ENCODE measurements around the gene ALDH1A3. TPM values are rescaled to one million over a fixed set of nuclear protein-coding genes. Genes with fewer than 3 reads are reported as not detected.

Gene ALDH1A3
- total and polyA plus RNA-seq, 2 experiments from 2014 or later: 4.0 to 19.8 TPM

DNA sequence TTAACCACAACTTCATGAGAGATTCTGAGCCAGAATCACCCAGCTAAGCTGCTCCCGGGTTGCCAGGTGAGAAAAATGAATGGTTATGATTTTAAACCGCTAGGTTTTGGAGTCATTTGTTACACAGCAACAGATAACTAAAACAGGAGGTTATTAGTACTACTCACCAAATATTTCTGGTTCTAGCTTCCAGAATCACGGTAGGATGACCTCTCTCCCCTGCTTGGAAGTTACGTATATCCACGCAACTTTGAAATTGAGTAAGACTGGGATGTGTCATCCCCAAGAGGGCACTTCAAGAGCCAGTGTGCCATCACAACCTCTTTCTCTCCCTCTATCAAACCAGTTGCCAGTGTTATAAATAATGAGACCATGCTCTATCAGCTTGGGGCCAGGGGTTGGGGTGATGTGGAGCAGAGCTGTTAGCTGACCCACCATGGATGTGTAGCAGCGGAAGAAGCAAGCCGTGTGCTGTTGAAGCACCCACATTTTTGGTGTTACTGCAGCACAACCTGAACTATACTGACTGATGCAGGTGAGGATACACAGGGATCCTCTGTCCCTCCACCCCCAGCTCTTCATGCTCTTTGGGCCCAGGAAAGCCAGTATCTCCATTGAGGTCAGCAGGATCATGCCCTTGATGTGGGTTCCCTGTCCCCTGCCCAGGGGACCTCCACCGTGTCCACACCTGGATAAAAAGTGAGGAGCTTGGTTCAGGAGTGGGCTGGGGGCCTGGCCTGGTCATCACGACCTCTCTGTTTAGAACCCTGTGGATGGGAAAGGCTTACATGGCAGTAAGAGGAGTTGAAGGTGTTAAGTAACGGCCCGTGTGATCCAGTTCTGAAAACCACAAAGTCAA lies 19.4 kb upstream of the ALDH1A3 start:
- Histone ChIP-seq H3K27ac (ENCODE audit: low read depth) (no peak overlapping the region), H2AFZ (no peak overlapping the region), H3F3A (replicated peaks; ENCODE audit: low read depth) (no peaks in the 10 kb centered on the region), H3K4me2 (no peak overlapping the region), H3K4me1 (ENCODE audit: insufficient read depth) (no peaks in the 10 kb centered on the region), H3K36me3 (ENCODE audit: insufficient read depth) (no peaks in the 10 kb centered on the region), H3K79me2 (replicated peaks; ENCODE audit: insufficient read depth) (no peaks in the 10 kb centered on the region), H3K4me3 (no peak overlapping the region), H3K9me2 (ENCODE audit: insufficient read depth) (no peaks in the 10 kb centered on the region), H4K20me1 (replicated peaks; ENCODE audit: insufficient read depth) (no peaks in the 10 kb centered on the region), H3K27me3 (ENCODE audit: insufficient read depth) (no peaks in the 10 kb centered on the region)
- no peak overlapping the region for H3K27ac Mint-ChIP-seq
- no peaks in the 10 kb centered on the region for H3K36me3 Mint-ChIP-seq (ENCODE audit: low read depth)
- H3K9me3 Mint-ChIP-seq: peaks cover 15% of the 10 kb centered on the region; the same call in 2 of the 3 replicates
- TF ChIP-seq ZNF114 (CRISPR knock-in tag; IDR thresholded peaks at IDR 0.05) (no peak), NANOG (IDR thresholded peaks at IDR 0.05; ENCODE audit: borderline replicate concordance) (no peak), EZH2 (IDR thresholded peaks at IDR 0.05; ENCODE audit: low read depth, unreplicated experiment) (no peak), JUNB (IDR thresholded peaks at IDR 0.05; ENCODE audit: unreplicated experiment) (no peak), POLR2AphosphoS5 (IDR thresholded peaks at IDR 0.05; ENCODE audit: low read depth) (no peak), CREB1 (CRISPR knock-in tag; IDR thresholded peaks at IDR 0.05; ENCODE audit: low read depth) (no peak), EZH2phosphoT487 (IDR thresholded peaks at IDR 0.05; ENCODE audit: unreplicated experiment) (no peak), STAT1 (IDR thresholded peaks at IDR 0.05; ENCODE audit: unreplicated experiment) (no peak), ZNF331 (CRISPR knock-in tag; IDR thresholded peaks at IDR 0.05; ENCODE audit: low read depth) (no peak)
- TF ChIP-seq, protein P1, sequence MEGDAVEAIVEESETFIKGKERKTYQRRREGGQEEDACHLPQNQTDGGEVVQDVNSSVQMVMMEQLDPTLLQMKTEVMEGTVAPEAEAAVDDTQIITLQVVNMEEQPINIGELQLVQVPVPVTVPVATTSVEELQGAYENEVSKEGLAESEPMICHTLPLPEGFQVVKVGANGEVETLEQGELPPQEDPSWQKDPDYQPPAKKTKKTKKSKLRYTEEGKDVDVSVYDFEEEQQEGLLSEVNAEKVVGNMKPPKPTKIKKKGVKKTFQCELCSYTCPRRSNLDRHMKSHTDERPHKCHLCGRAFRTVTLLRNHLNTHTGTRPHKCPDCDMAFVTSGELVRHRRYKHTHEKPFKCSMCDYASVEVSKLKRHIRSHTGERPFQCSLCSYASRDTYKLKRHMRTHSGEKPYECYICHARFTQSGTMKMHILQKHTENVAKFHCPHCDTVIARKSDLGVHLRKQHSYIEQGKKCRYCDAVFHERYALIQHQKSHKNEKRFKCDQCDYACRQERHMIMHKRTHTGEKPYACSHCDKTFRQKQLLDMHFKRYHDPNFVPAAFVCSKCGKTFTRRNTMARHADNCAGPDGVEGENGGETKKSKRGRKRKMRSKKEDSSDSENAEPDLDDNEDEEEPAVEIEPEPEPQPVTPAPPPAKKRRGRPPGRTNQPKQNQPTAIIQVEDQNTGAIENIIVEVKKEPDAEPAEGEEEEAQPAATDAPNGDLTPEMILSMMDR (conservative IDR thresholded peaks at IDR 0.05; ENCODE audit: low read depth in 2 of 2): no peak
- TF ChIP-seq, protein P2, sequence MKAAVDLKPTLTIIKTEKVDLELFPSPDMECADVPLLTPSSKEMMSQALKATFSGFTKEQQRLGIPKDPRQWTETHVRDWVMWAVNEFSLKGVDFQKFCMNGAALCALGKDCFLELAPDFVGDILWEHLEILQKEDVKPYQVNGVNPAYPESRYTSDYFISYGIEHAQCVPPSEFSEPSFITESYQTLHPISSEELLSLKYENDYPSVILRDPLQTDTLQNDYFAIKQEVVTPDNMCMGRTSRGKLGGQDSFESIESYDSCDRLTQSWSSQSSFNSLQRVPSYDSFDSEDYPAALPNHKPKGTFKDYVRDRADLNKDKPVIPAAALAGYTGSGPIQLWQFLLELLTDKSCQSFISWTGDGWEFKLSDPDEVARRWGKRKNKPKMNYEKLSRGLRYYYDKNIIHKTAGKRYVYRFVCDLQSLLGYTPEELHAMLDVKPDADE (IDR thresholded peaks at IDR 0.05): no peak
- TF ChIP-seq, protein P3, sequence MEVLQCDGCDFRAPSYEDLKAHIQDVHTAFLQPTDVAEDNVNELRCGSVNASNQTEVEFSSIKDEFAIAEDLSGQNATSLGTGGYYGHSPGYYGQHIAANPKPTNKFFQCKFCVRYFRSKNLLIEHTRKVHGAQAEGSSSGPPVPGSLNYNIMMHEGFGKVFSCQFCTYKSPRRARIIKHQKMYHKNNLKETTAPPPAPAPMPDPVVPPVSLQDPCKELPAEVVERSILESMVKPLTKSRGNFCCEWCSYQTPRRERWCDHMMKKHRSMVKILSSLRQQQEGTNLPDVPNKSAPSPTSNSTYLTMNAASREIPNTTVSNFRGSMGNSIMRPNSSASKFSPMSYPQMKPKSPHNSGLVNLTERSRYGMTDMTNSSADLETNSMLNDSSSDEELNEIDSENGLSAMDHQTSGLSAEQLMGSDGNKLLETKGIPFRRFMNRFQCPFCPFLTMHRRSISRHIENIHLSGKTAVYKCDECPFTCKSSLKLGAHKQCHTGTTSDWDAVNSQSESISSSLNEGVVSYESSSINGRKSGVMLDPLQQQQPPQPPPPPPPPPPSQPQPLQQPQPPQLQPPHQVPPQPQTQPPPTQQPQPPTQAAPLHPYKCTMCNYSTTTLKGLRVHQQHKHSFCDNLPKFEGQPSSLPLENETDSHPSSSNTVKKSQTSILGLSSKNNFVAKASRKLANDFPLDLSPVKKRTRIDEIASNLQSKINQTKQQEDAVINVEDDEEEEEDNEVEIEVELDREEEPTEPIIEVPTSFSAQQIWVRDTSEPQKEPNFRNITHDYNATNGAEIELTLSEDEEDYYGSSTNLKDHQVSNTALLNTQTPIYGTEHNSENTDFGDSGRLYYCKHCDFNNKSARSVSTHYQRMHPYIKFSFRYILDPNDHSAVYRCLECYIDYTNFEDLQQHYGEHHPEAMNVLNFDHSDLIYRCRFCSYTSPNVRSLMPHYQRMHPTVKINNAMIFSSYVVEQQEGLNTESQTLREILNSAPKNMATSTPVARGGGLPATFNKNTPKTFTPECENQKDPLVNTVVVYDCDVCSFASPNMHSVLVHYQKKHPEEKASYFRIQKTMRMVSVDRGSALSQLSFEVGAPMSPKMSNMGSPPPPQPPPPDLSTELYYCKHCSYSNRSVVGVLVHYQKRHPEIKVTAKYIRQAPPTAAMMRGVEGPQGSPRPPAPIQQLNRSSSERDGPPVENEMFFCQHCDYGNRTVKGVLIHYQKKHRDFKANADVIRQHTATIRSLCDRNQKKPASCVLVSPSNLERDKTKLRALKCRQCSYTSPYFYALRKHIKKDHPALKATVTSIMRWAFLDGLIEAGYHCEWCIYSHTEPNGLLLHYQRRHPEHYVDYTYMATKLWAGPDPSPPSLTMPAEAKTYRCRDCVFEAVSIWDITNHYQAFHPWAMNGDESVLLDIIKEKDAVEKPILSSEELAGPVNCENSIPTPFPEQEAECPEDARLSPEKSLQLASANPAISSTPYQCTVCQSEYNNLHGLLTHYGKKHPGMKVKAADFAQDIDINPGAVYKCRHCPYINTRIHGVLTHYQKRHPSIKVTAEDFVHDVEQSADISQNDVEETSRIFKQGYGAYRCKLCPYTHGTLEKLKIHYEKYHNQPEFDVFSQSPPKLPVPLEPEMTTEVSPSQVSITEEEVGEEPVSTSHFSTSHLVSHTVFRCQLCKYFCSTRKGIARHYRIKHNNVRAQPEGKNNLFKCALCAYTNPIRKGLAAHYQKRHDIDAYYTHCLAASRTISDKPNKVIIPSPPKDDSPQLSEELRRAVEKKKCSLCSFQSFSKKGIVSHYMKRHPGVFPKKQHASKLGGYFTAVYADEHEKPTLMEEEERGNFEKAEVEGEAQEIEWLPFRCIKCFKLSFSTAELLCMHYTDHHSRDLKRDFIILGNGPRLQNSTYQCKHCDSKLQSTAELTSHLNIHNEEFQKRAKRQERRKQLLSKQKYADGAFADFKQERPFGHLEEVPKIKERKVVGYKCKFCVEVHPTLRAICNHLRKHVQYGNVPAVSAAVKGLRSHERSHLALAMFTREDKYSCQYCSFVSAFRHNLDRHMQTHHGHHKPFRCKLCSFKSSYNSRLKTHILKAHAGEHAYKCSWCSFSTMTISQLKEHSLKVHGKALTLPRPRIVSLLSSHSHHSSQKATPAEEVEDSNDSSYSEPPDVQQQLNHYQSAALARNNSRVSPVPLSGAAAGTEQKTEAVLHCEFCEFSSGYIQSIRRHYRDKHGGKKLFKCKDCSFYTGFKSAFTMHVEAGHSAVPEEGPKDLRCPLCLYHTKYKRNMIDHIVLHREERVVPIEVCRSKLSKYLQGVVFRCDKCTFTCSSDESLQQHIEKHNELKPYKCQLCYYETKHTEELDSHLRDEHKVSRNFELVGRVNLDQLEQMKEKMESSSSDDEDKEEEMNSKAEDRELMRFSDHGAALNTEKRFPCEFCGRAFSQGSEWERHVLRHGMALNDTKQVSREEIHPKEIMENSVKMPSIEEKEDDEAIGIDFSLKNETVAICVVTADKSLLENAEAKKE (CRISPR knock-in tag; IDR thresholded peaks at IDR 0.05): no peak
- TF ChIP-seq, protein P4, sequence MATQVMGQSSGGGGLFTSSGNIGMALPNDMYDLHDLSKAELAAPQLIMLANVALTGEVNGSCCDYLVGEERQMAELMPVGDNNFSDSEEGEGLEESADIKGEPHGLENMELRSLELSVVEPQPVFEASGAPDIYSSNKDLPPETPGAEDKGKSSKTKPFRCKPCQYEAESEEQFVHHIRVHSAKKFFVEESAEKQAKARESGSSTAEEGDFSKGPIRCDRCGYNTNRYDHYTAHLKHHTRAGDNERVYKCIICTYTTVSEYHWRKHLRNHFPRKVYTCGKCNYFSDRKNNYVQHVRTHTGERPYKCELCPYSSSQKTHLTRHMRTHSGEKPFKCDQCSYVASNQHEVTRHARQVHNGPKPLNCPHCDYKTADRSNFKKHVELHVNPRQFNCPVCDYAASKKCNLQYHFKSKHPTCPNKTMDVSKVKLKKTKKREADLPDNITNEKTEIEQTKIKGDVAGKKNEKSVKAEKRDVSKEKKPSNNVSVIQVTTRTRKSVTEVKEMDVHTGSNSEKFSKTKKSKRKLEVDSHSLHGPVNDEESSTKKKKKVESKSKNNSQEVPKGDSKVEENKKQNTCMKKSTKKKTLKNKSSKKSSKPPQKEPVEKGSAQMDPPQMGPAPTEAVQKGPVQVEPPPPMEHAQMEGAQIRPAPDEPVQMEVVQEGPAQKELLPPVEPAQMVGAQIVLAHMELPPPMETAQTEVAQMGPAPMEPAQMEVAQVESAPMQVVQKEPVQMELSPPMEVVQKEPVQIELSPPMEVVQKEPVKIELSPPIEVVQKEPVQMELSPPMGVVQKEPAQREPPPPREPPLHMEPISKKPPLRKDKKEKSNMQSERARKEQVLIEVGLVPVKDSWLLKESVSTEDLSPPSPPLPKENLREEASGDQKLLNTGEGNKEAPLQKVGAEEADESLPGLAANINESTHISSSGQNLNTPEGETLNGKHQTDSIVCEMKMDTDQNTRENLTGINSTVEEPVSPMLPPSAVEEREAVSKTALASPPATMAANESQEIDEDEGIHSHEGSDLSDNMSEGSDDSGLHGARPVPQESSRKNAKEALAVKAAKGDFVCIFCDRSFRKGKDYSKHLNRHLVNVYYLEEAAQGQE (IDR thresholded peaks at IDR 0.05; ENCODE audit: unreplicated experiment): no peak
- no peak for ATAC-seq
- peaks cover 12% of the 10 kb centered on the region for H3K27me3 Mint-ChIP-seq (ENCODE audit: insufficient read depth, low read depth, poor library complexity)
- H3K4me3 Mint-ChIP-seq: no peak overlapping the region
- DNase-seq (ENCODE audit: low spot score): no peak
- H3K4me1 Mint-ChIP-seq: peaks cover 2% of the 10 kb centered on the region; the same call in 2 of the 3 replicates
